UCSD-AML1 (cell line): ENCODE measurements around the gene RTN4RL1.
A peak's percentile ranks its signal among the peaks of the same experiment; 100 is the strongest.

Source experiments
- DNase-seq: peaks from one replicate; lab custom pipeline; 2025; ENCODE audit not compliant: unreplicated experiment; lab: John Stamatoyannopoulos, UW

RTN4RL1 gene

GRCh38 chr17:2059547-2060384 lies 34.6 kb upstream of the RTN4RL1 start:
- no peak for DNase-seq

GRCh38 chr17:2058586-2059546 lies 33.7 kb upstream of the RTN4RL1 start:
- DNase-seq, result peak; percentile 87

- DNase-seq, result no peak
These were observed 32.8 kb upstream of the RTN4RL1 start for GRCh38 chr17:2057760-2058585.

- no peak for DNase-seq
These were observed 32.1 kb upstream of the RTN4RL1 start for GRCh38 chr17:2057175-2057759.

- DNase-seq, result no peak
These were observed 31.4 kb upstream of the RTN4RL1 start for GRCh38 chr17:2056206-2057174.

GRCh38 chr17:2055292-2056205 lies 30.4 kb upstream of the RTN4RL1 start:
- no peak for DNase-seq

GRCh38 chr17:2054512-2055291 lies 29.6 kb upstream of the RTN4RL1 start, which contains the start of gene HIC1:
Gene HIC1, plus strand, starts transcription at chr17:2055103. Its CDS starts 1,588 bp downstream, at chr17:2056691.
- peak; percentile 76 for DNase-seq

- DNase-seq, result no peak
These were observed 29.1 kb upstream of the RTN4RL1 start for GRCh38 chr17:2054262-2054511.

- DNase-seq, result peak; percentile 75
These were observed 28.5 kb upstream of the RTN4RL1 start for GRCh38 chr17:2053380-2054261.

GRCh38 chr17:2051933-2052559 lies 26.9 kb upstream of the RTN4RL1 start:
- no peak for DNase-seq

- DNase-seq, result no peak
These were observed 26.2 kb upstream of the RTN4RL1 start for GRCh38 chr17:2051061-2051932.

- peak; percentile 79 for DNase-seq
These were observed 25.3 kb upstream of the RTN4RL1 start for GRCh38 chr17:2050300-2051060.

- peak; percentile 87 for DNase-seq
These were observed 24.5 kb upstream of the RTN4RL1 start for GRCh38 chr17:2049333-2050299.
